HG03039 (cell line): Measurements from ENCODE around the gene SRRM2.
A peak's percentile ranks its signal among the peaks of the same experiment; 100 is the strongest.

ENCODE experiments used
- ATAC-seq: cut with Tn5 transposase; IDR thresholded peaks from one replicate; pipeline ENCODE4 v1.9.1; 2021; ENCODE audit warnings: mild to moderate bottlenecking, moderate library complexity; ENCODE audit not compliant: unreplicated experiment

The SRRM2 gene

GRCh38 chr16:2775765-2776499 lies 23.5 kb downstream of the SRRM2 start:
- ATAC-seq = no peak

GRCh38 chr16:2776500-2777139 lies 24.2 kb downstream of the SRRM2 start:
- ATAC-seq = peak; percentile 26

- peak; percentile 58 for ATAC-seq
These were observed 24.9 kb downstream of the SRRM2 start, which contains the start of gene ELOB for GRCh38 chr16:2777231-2777902. TSS of gene ELOB (minus strand) at chr16:2777280. CDS start at chr16:2777239, 41 bp downstream.

GRCh38 chr16:2777903-2778629 lies 25.6 kb downstream of the SRRM2 start:
- ATAC-seq = no peak

- ATAC-seq = no peak
These were observed 26.2 kb downstream of the SRRM2 start for GRCh38 chr16:2778630-2778958.

- ATAC-seq = no peak
These were observed 26.9 kb downstream of the SRRM2 start for GRCh38 chr16:2779151-2779920.

GRCh38 chr16:2779978-2780898 lies 27.8 kb downstream of the SRRM2 start:
- ATAC-seq = no peak

GRCh38 chr16:2782583-2783351 lies 30.3 kb downstream of the SRRM2 start:
- ATAC-seq = no peak

GRCh38 chr16:2783581-2784357 lies 31.3 kb downstream of the SRRM2 start:
- no peak for ATAC-seq

GRCh38 chr16:2784358-2785100 lies 32.1 kb downstream of the SRRM2 start:
- no peak for ATAC-seq

- no peak for ATAC-seq
These were observed 32.9 kb downstream of the SRRM2 start for GRCh38 chr16:2785101-2785991.

- ATAC-seq = no peak
These were observed 33.8 kb downstream of the SRRM2 start for GRCh38 chr16:2786061-2786825.

GRCh38 chr16:2786826-2787151 lies 34.4 kb downstream of the SRRM2 start:
- no peak for ATAC-seq

GRCh38 chr16:2787406-2787805 lies 35.0 kb downstream of the SRRM2 start, which contains the start of gene PRSS33:
TSS of gene PRSS33 (minus strand) at chr16:2787560. CDS start at chr16:2786547, 1,013 bp downstream.
- ATAC-seq = no peak

GRCh38 chr16:2787961-2788360 lies 35.5 kb downstream of the SRRM2 start:
- no peak for ATAC-seq

- no peak for ATAC-seq
These were observed 38.2 kb downstream of the SRRM2 start for GRCh38 chr16:2790631-2791030.
